ENCODE results near the gene AQP3. TPM values are rescaled to one million over a fixed set of nuclear protein-coding genes. Genes with fewer than 3 reads are reported as not detected.

Gene AQP3
- total RNA-seq, 1 donor from 2014 or later, result 6.3 TPM

GRCh38 chr9:33438926-33439680, 8.3 kb downstream of the AQP3 start:
- Mint-ChIP-seq H3K27ac (no peak overlapping the region), H3K9me3 (ENCODE audit: low read depth) (no peaks in the 10 kb centered on the region), H3K4me3 (ENCODE audit: low read depth) (no peak overlapping the region), H3K27me3 (peaks cover 12% of the 10 kb centered on the region), H3K36me3 (ENCODE audit: insufficient read depth) (no peaks in the 10 kb centered on the region), H3K4me1 (ENCODE audit: low read depth) (peaks cover 4% of the 10 kb centered on the region)
- DNase-seq (ENCODE audit: low spot score, unreplicated experiment), result no peak
- TF ChIP-seq CTCF (IDR thresholded peaks at IDR 0.05; ENCODE audit: unreplicated experiment), result no peak

- TF ChIP-seq CTCF (IDR thresholded peaks at IDR 0.05; ENCODE audit: unreplicated experiment), result no peak
- H3K4me3 Mint-ChIP-seq (ENCODE audit: low read depth), result no peak overlapping the region
- H3K27ac Mint-ChIP-seq, result no peak overlapping the region
- peaks cover 13% of the 10 kb centered on the region for H3K27me3 Mint-ChIP-seq
- H3K4me1 Mint-ChIP-seq (ENCODE audit: low read depth), result no peaks in the 10 kb centered on the region
- H3K9me3 Mint-ChIP-seq (ENCODE audit: low read depth), result no peaks in the 10 kb centered on the region
- no peaks in the 10 kb centered on the region for H3K36me3 Mint-ChIP-seq (ENCODE audit: insufficient read depth)
- no peak for DNase-seq (ENCODE audit: low spot score, unreplicated experiment)
Observed at GRCh38 chr9:33437898-33438297, 9.5 kb downstream of the AQP3 start.

- Mint-ChIP-seq H3K9me3 (ENCODE audit: low read depth) (no peaks in the 10 kb centered on the region), H3K27me3 (peaks cover 13% of the 10 kb centered on the region), H3K4me1 (ENCODE audit: low read depth) (no peaks in the 10 kb centered on the region), H3K36me3 (ENCODE audit: insufficient read depth) (no peaks in the 10 kb centered on the region), H3K4me3 (ENCODE audit: low read depth) (no peak overlapping the region), H3K27ac (no peak overlapping the region)
- no peak for DNase-seq (ENCODE audit: low spot score, unreplicated experiment)
- no peak for TF ChIP-seq CTCF (IDR thresholded peaks at IDR 0.05; ENCODE audit: unreplicated experiment)
Observed at GRCh38 chr9:33437205-33437604, 10.2 kb downstream of the AQP3 start.

DNA sequence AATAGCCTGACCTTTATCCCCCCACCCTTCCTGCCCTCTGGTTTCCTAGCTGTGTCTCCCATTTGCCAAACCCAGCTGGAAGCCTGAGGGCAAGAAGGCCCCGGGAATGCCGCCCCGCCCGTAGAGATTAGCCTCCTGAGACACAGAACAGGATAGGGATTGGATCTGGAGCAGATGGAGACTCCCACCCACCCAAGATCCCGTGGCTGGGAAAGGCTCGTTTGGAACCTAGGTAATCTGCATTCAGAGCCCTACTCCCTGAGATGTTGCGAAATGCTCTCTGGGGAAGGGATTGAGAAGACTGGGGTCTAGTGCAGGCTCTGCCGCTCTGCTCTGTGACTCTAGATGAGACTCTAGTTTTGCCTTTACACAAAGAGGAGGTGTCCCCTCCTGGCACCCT, 10.9 kb downstream of the AQP3 start:
- Mint-ChIP-seq H3K27ac (no peak overlapping the region), H3K4me1 (ENCODE audit: low read depth) (no peaks in the 10 kb centered on the region), H3K9me3 (ENCODE audit: low read depth) (no peaks in the 10 kb centered on the region), H3K36me3 (ENCODE audit: insufficient read depth) (no peaks in the 10 kb centered on the region), H3K4me3 (ENCODE audit: low read depth) (no peak overlapping the region), H3K27me3 (peaks cover 13% of the 10 kb centered on the region)
- DNase-seq (ENCODE audit: low spot score, unreplicated experiment), result no peak
- no peak for TF ChIP-seq CTCF (IDR thresholded peaks at IDR 0.05; ENCODE audit: unreplicated experiment)

DNA sequence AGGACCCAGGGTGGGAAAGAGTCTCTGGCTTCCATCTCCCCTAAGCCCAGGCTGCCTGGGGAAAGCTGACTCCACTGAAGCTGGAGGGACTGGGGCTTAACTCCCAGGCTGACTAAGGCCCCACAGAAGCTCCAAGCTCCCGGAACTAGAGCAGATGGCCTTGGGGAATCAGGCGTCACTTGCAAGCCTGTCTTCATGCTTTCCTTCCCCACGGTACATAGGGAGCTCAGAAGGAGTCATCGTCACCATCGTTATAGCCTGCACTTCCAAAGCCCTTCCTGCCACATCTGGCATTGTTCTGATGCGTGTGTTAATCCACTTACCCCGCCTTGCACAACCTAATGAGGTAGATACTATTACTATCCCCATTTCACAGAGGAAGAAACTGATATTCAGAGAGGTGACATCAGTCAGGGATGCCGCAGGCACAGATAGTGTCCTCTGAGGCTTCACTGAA, 11.5 kb downstream of the AQP3 start:
- H3K27me3 Mint-ChIP-seq, result peaks cover 13% of the 10 kb centered on the region
- no peak for TF ChIP-seq CTCF (IDR thresholded peaks at IDR 0.05; ENCODE audit: unreplicated experiment)
- H3K27ac Mint-ChIP-seq, result no peak overlapping the region
- no peak overlapping the region for H3K4me3 Mint-ChIP-seq (ENCODE audit: low read depth)
- no peaks in the 10 kb centered on the region for H3K9me3 Mint-ChIP-seq (ENCODE audit: low read depth)
- H3K36me3 Mint-ChIP-seq (ENCODE audit: insufficient read depth), result no peaks in the 10 kb centered on the region
- no peaks in the 10 kb centered on the region for H3K4me1 Mint-ChIP-seq (ENCODE audit: low read depth)
- DNase-seq (ENCODE audit: low spot score, unreplicated experiment), result no peak

Measured in progenitor cell of endocrine pancreas (in vitro differentiated cells).